Measurements from ENCODE around the gene PRR20D.
"Not testable (repeated sequence)": the region's sequence is repeated elsewhere in the genome, so short reads cannot be mapped to it uniquely, and the experiment has no call there.

Gene PRR20D

DNA sequence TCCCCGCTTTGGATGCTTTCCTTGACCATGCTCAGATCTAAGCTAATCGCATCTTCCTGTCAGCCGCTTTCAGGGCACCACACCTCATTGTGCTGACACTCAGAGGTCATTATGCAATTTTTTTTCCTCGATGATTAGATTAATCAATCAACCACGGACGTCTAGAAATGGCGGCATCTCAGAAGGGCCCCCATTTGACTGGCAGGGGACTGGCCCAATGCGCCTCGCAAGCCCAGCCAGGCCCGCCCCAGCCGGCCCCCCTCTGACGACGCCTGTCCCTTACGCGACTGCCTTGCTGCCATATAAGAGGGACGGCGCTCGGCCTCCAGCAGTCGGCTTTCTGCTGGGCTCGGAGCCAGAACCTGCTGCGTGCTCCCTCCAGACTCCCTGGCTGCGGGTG is at the start of gene PRR20D:
Gene PRR20D, plus strand, starts transcription at position 301 of the 400 bp plus-strand sequence. CDS start 387 bp downstream, outside the sequence.
- not testable (repeated sequence) for H3K4me1 ChIP-seq (ENCODE audit: control insufficient read depth in 1 of 2, insufficient read depth in 1 of 2, low read depth in 1 of 2, low read length in 1 of 2); H3K36me3 ChIP-seq; H3K27me3 ChIP-seq; H3K9me3 ChIP-seq; H3K4me3 ChIP-seq (ENCODE audit: low read depth in 1 of 2, low read length in 1 of 2); H3K27ac ChIP-seq

DNA sequence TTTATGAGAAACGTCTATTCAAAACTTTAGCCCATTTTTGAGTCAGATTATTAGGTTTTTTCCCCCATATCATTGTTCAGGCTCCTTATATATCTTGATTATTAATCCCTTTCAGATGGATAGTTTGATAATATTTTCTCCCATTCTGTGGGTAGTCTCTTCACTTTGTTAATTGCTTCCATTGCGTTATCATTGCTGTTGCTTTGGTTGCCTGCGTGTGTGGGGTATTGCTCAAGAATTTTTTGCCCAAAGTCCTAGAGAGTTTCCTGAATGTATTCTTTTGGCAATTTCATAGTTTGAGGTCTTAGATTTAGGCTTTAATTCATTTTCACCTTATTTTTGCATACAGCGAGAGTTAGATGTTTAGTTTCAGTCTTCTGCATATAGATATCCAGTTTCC is 45.5 kb upstream of the PRR20D start:
- Histone ChIP-seq H3K9me3 (no peaks in the 10 kb centered on the region), H3K4me3 (ENCODE audit: low read depth in 1 of 2, low read length in 1 of 2) (no peak overlapping the region), H3K27ac (no peak overlapping the region), H3K36me3 (no peaks in the 10 kb centered on the region), H3K4me1 (ENCODE audit: control insufficient read depth in 1 of 2, insufficient read depth in 1 of 2, low read depth in 1 of 2, low read length in 1 of 2) (no peaks in the 10 kb centered on the region), H3K27me3 (no peaks in the 10 kb centered on the region)
- TF ChIP-seq, protein P1, sequence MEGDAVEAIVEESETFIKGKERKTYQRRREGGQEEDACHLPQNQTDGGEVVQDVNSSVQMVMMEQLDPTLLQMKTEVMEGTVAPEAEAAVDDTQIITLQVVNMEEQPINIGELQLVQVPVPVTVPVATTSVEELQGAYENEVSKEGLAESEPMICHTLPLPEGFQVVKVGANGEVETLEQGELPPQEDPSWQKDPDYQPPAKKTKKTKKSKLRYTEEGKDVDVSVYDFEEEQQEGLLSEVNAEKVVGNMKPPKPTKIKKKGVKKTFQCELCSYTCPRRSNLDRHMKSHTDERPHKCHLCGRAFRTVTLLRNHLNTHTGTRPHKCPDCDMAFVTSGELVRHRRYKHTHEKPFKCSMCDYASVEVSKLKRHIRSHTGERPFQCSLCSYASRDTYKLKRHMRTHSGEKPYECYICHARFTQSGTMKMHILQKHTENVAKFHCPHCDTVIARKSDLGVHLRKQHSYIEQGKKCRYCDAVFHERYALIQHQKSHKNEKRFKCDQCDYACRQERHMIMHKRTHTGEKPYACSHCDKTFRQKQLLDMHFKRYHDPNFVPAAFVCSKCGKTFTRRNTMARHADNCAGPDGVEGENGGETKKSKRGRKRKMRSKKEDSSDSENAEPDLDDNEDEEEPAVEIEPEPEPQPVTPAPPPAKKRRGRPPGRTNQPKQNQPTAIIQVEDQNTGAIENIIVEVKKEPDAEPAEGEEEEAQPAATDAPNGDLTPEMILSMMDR (IDR thresholded peaks at IDR 0.05): no peak

DNA sequence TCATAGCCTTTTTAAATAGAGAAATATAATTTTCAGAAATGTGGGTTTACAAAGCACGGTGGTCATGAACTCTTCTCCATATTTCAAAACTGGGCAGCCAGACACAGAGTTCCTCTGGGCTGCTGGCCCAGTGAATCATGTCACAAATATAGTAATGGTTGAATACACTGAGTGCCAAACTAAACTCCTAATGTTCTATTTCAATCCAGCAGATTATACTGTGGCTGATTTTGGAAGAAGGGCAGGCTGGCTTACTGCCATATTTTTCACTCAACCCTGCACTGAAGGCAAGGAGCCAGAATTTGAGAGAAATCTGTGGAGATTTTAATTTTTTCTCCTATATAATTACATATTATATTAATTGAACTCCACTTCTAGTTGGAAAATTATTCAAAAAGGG is 36.8 kb upstream of the PRR20D start:
- H3K4me1 ChIP-seq (ENCODE audit: control insufficient read depth in 1 of 2, insufficient read depth in 1 of 2, low read depth in 1 of 2, low read length in 1 of 2): no peaks in the 10 kb centered on the region
- H3K4me3 ChIP-seq (ENCODE audit: low read depth in 1 of 2, low read length in 1 of 2): no peak overlapping the region
- H3K36me3 ChIP-seq: no peaks in the 10 kb centered on the region
- no peaks in the 10 kb centered on the region for H3K27me3 ChIP-seq
- TF ChIP-seq, protein P1 (IDR thresholded peaks at IDR 0.05): no peak
- H3K9me3 ChIP-seq: no peaks in the 10 kb centered on the region
- H3K27ac ChIP-seq: no peak overlapping the region

DNA sequence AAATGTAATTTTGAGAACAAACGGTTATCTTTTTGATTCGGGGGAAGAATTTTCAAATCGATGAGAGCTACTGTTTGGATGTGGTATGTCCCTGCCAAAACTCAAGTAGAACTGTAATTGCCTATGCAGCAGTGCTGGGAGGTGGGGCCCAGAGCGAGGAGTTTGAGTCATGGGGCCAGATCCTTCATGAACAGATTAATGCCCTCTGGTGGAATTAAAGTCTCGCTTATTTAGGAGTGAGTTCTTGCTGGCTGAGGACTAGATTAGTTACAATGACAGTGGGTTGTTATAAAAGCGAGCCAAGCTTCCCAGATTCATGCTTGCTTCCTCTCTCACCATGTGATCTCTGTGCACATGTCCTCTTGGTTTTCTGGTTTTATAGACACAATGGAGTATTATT is 31.5 kb upstream of the PRR20D start:
- H3K9me3 ChIP-seq: no peaks in the 10 kb centered on the region
- no peaks in the 10 kb centered on the region for H3K4me1 ChIP-seq (ENCODE audit: control insufficient read depth in 1 of 2, insufficient read depth in 1 of 2, low read depth in 1 of 2, low read length in 1 of 2)
- TF ChIP-seq, protein P1 (IDR thresholded peaks at IDR 0.05): no peak
- H3K36me3 ChIP-seq: no peaks in the 10 kb centered on the region
- H3K4me3 ChIP-seq (ENCODE audit: low read depth in 1 of 2, low read length in 1 of 2): no peak overlapping the region
- H3K27me3 ChIP-seq: no peaks in the 10 kb centered on the region
- no peak overlapping the region for H3K27ac ChIP-seq

DNA sequence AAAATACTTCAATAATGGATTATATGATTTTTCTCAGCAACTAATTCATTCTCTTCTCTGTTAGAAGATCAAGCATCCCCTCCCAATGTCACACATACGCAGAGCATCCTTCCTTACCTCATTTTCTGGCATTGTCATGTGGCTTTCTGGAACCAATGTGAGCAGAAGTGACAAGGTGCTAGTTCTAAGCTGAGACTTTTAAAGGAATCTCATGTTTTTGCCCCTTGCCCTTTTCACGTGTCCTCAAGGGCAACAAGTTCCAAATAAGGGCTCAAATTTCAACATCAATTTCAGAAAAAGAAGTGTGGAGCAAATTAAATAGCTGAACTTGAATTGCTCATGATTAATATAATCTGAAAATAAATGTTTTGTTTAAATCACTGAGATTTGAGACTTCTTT is 24.3 kb upstream of the PRR20D start:
- H3K36me3 ChIP-seq: no peaks in the 10 kb centered on the region
- H3K4me3 ChIP-seq (ENCODE audit: low read depth in 1 of 2, low read length in 1 of 2): no peak overlapping the region

DNA sequence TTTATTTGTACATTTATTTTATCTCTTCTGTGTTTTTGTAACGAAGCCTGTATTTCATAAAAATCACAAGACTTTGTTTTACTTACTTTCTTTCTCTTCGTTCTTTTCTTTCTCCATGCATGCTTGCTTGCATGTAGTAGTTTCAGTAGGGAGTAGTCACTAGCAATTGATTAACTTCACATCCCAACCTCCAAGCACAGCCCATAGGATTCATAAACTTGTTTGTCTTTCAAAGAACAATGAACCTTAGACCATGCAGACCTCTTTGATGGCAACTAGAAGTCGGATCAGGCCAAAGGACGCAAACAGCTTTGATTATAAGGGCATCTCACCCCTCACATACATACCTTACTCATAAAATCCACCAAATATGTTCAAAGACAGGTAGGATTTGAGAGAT is 22.8 kb upstream of the PRR20D start:
- Histone ChIP-seq H3K27me3 (no peaks in the 10 kb centered on the region), H3K36me3 (no peaks in the 10 kb centered on the region), H3K27ac (no peak overlapping the region), H3K4me1 (ENCODE audit: control insufficient read depth in 1 of 2, insufficient read depth in 1 of 2, low read depth in 1 of 2, low read length in 1 of 2) (no peaks in the 10 kb centered on the region), H3K4me3 (ENCODE audit: low read depth in 1 of 2, low read length in 1 of 2) (no peak overlapping the region), H3K9me3 (no peaks in the 10 kb centered on the region)
- TF ChIP-seq, protein P1 (IDR thresholded peaks at IDR 0.05): no peak

More for the DNA sequence above, 24.3 kb upstream of the PRR20D start:
- H3K27ac ChIP-seq: no peak overlapping the region
- TF ChIP-seq, protein P1 (IDR thresholded peaks at IDR 0.05): no peak
- no peaks in the 10 kb centered on the region for H3K9me3 ChIP-seq
- H3K27me3 ChIP-seq: no peaks in the 10 kb centered on the region
- H3K4me1 ChIP-seq (ENCODE audit: control insufficient read depth in 1 of 2, insufficient read depth in 1 of 2, low read depth in 1 of 2, low read length in 1 of 2): no peaks in the 10 kb centered on the region

All from neutrophil (primary cell).